Measurements from ENCODE around the gene FANCE.
"Not testable (repeated sequence)": the region's sequence is repeated elsewhere in the genome, so short reads cannot be mapped to it uniquely, and the experiment has no call there.

Gene FANCE

GRCh38 chr6:35514587-35514986 lies 62.4 kb downstream of the FANCE start:
- no peaks in the 10 kb centered on the region for H3K4me1 ChIP-seq
- H3K9me3 ChIP-seq = no peaks in the 10 kb centered on the region
- no peak overlapping the region for H3K4me3 ChIP-seq (ENCODE audit: low read depth, low read length)
- H3K27me3 ChIP-seq = no peaks in the 10 kb centered on the region
- no peak for DNase-seq
- no peak for TF ChIP-seq CTCF (IDR thresholded peaks at IDR 0.05; ENCODE audit: low read depth, low read length)
- no peaks in the 10 kb centered on the region for H3K36me3 ChIP-seq

- not testable (repeated sequence) for DNase-seq, H3K27me3 ChIP-seq
These were observed 63.8 kb downstream of the FANCE start for GRCh38 chr6:35515939-35516338.

More at GRCh38 chr6:35515939-35516338, 63.8 kb downstream of the FANCE start:
- not testable (repeated sequence) for H3K4me3 ChIP-seq (ENCODE audit: low read depth, low read length); H3K9me3 ChIP-seq; H3K4me1 ChIP-seq; H3K36me3 ChIP-seq
